GM18508 (cell line): ENCODE results near the gene DSCAM.

Experiments
- ATAC-seq: cut with Tn5 transposase; IDR thresholded peaks from one replicate; pipeline ENCODE4 v1.9.1; 2021; ENCODE audit warnings: moderate number of reproducible peaks; ENCODE audit not compliant: insufficient read depth, unreplicated experiment

The DSCAM gene

GRCh38 chr21:40622531-40622930, 224.4 kb downstream of the DSCAM start:
- no peak for ATAC-seq

DNA sequence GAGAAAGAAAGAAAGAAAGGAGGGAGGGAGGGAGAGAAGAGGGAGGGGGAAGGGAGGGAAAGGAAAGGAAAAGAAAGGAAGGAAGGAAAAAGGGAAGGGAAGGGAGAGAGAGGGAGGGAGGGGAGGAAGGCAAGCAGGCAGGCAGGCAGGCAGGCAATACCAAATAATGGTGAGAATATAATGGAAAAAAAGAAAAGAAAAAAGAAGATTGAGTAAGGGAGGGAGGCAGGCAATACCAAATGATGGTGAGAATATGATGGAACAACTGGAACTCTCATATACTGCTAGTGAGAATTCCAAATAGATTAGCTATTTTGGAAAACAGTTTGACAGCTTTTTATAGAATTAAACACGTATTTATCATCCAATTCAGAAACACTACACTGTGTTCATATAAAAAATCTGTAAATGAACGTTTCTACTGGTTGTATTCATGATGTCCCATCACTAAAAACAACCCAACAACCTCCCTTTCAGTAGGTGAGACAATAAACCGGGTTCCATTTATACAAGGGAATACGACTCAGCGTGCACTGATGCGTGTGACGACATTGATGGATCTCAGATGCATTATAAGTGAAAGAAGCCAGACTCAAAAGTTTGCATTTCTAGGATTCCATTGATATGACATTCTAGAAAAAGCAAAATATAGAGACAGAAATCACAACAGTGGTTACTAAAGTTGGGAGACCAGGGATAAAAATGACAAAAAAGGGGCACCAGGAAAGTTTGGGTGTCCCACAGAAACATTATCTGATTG, 226.4 kb downstream of the DSCAM start:
- ATAC-seq = no peak

DNA sequence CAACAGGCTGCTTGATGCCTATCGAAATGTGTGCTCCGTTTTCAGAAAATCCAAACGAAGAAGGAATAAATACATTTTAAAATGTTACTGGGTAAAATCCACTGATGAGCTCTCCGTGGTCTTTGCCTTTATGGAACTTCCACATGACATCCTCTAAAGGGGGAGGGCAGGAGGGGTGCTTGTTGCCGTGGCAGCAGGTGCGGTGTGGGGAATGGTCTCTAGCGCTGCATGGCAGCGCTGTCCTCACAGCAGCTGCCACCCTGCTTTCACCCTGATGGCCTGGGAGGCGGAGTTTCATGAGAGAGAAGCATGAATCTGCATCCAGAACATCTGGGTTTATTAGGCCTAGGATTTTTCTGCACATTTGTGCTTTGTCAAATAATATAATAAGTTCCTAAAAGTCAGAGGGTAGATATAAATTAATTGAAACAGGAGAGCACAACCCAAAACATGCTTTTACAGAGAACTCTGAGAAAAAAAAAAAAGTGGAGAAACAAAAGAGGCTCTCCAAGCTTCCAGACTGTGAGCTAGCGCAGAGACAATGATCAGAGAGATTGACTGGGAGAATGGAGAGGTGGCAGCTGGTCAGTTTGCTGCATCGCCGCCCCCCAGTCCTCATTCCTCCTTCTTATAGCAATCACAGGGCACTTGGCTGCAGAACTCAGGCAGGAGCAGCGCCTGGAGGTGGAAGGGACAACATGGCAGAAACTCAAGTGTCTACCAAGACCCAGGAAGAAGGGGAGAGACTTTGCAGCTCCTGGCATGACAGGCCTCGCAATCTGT, 228.6 kb downstream of the DSCAM start:
- ATAC-seq = no peak

DNA sequence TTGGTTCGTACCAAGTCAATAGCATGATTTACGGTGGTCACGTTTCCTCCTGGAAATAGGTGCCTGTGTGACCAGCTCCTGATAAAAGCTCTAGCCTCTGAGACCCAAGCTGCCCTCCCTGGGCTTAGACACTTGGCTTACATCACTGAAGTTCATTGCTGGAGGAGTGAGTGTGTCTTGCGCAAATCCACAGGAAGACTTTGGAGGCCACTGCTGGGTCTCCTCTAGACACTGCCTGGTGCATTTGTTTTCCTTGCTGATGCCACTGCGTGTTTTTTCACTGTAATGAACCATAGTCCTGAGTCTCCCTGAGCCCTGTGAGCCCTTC, 230.6 kb downstream of the DSCAM start:
- ATAC-seq = no peak

- no peak for ATAC-seq
Measured at GRCh38 chr21:40615505-40616376, 231.2 kb downstream of the DSCAM start.

DNA sequence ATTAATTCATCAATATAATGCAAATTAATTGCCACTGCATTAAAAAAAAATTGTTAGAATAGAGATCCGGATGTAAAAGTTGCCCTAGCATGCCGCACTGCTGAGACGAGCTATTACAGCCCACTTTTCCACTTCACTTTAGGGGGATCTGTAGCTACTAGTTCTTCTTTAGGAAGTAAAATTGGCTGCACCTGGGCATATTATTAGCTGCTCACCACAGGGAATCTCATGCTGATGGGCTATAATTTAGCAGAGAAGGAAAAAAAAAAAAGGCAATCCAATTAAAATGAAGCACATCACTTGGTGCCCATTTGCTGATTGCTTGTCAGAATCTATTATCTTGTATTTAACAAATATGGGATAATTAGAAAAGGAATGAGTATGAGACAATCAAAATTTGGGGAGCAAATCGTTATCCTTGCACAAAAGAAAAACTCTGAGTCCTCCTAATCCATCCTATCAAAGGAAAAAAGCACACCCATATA, 233.4 kb downstream of the DSCAM start:
- no peak for ATAC-seq

GRCh38 chr21:40610345-40610744, 236.6 kb downstream of the DSCAM start:
- no peak for ATAC-seq

DNA sequence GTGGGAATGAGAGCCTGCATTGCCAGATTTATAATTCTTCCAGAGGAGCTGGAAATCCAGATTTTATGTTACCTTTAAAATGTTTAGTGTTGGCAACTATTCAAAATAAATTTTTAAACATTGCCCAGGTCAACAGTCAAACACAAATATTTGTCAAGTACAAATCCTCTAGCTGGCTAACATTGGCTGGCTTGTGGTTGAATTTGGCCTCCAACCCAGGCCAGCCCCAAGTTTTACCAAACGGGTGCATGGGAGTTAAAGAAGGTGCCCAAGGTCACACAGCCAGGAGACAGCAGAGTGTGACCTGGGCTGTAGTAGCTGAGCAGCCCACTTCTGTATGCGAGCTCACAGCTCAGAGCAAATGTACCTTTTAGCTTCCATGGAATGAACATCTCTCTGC, 240.6 kb downstream of the DSCAM start:
- ATAC-seq = no peak

- ATAC-seq = no peak
Measured at GRCh38 chr21:40605094-40605493, 241.9 kb downstream of the DSCAM start.

- no peak for ATAC-seq
Measured at GRCh38 chr21:40603774-40604173, 243.2 kb downstream of the DSCAM start.

- no peak for ATAC-seq
Measured at GRCh38 chr21:40602080-40602479, 244.9 kb downstream of the DSCAM start.

DNA sequence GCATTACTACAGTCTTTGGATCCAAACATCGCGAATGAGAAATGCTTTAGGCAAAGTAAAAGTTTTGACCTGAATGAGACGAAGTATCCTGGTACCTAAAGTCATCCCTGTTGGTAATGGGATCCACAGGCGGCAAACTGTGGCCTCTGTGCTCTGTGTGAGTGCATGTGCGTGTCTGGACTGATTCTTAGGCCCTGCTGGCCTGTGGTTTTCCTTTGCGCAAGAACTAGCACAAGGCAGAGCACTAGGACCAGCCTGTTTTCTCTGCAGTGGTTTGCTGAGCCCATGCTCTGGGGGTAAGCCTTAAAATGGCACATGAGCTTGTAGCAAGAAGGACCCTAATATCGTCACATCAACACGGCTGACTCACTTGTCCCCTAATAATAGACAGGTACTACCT, 251.2 kb downstream of the DSCAM start:
- ATAC-seq = no peak

DNA sequence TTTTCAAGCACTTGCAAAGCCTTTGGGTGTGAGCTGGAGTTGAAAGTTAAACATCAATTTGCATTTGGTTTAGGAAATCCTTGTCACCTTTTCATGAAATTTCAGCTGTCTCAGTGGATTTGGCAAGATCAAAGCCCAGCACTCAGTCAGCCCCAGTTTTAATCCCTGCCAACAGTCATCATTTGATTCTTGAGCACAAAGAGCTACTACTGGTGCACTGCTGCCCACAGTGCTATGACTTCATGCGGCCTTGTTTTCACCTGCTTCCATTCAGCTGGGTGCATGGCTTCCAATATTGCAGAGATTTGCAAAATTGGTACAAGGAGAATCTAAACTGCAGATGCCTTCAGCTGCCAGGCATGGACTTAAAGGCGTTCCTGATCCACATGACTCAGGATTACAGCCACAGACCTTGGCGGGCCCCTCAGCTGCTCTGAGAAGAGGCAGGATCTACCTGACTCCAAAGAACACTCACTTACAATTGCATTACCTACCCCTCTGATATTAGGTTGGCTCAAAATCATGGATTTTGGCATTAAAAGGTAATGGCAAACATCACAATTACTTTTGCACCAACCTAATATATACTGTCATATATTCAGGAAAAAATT, 259.1 kb downstream of the DSCAM start:
- ATAC-seq = no peak

DNA sequence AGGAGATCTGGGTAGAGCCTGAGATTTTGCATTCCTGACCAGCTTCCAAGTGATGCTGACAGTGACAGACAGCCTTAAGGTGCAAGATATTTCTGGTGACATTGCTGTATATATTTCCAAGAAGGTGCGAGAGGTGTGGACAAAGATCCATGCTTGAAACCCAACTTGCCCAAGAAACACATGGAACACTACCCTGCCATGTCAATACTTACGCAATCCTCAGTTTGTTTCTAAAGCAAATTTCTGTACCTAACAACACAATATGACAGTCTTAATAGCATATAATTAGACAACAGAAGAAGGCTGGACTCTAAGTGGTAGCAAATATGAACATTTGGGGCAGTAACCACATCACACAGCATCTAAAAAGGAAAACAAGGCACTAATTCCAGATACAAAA, 260.4 kb downstream of the DSCAM start:
- no peak for ATAC-seq

- ATAC-seq = no peak
Measured at GRCh38 chr21:40577285-40578043, 269.5 kb downstream of the DSCAM start.

- ATAC-seq = no peak
Measured at GRCh38 chr21:40575976-40576375, 271.0 kb downstream of the DSCAM start.

GRCh38 chr21:40569357-40569756, 277.6 kb downstream of the DSCAM start:
- no peak for ATAC-seq

- no peak for ATAC-seq
Measured at GRCh38 chr21:40568807-40569206, 278.2 kb downstream of the DSCAM start.

GRCh38 chr21:40567501-40567900, 279.5 kb downstream of the DSCAM start:
- no peak for ATAC-seq

DNA sequence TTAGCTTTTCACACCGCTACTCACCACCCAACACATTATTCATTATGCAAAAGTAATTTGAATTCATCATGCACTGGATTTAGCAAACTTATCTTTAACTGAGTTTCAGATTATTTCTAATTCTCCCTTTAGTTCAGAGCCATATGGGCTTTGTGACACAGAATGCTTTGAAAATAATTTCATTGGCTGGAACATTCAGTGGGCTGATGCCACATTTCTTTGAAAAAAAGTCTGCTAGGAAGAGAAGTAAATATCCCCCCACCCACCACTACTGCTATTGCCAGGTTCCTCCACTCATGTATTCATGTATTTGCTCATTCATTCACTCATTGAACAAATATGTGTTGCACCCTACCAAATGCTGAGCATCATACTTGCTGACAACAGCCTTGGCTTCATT, 280.5 kb downstream of the DSCAM start:
- ATAC-seq = no peak
